HCEC 1CT (cell line): Measurements from ENCODE around the gene PRICKLE1.

Source experiments
- DNase-seq: peaks from one replicate; pipeline ENCODE4 v3.0.0-alpha.2; 2017

Gene PRICKLE1

GRCh38 chr12:42486407-42486806 is 103.1 kb downstream of the PRICKLE1 start:
- DNase-seq: no peak

- no peak for DNase-seq
These were observed 103.7 kb downstream of the PRICKLE1 start for GRCh38 chr12:42485823-42486222.

GRCh38 chr12:42484996-42485395 is 104.5 kb downstream of the PRICKLE1 start:
- no peak for DNase-seq

- no peak for DNase-seq
These were observed 106.1 kb downstream of the PRICKLE1 start for GRCh38 chr12:42483521-42483790.

GRCh38 chr12:42482748-42483520 is 106.6 kb downstream of the PRICKLE1 start:
- peak; percentile 45 for DNase-seq

- DNase-seq: no peak
These were observed 107.4 kb downstream of the PRICKLE1 start for GRCh38 chr12:42482041-42482747.

- no peak for DNase-seq
These were observed 108.2 kb downstream of the PRICKLE1 start for GRCh38 chr12:42481368-42481767.

- DNase-seq: no peak
These were observed 111.6 kb downstream of the PRICKLE1 start for GRCh38 chr12:42477941-42478340.

- DNase-seq: no peak
These were observed 114.4 kb downstream of the PRICKLE1 start for GRCh38 chr12:42475106-42475505.

- DNase-seq: peak; percentile 78
These were observed 115.2 kb downstream of the PRICKLE1 start for GRCh38 chr12:42474391-42474790.

- no peak for DNase-seq
These were observed 116.0 kb downstream of the PRICKLE1 start for GRCh38 chr12:42473561-42473960.

GRCh38 chr12:42473130-42473529 is 116.4 kb downstream of the PRICKLE1 start:
- DNase-seq: peak; percentile 50

- DNase-seq: no peak
These were observed 117.2 kb downstream of the PRICKLE1 start for GRCh38 chr12:42472376-42472775.

GRCh38 chr12:42469355-42470175 is 120.0 kb downstream of the PRICKLE1 start:
- DNase-seq: no peak

- DNase-seq: no peak
These were observed 120.6 kb downstream of the PRICKLE1 start for GRCh38 chr12:42468921-42469320.

GRCh38 chr12:42468341-42468821 is 121.2 kb downstream of the PRICKLE1 start:
- no peak for DNase-seq

GRCh38 chr12:42463671-42464070 is 125.9 kb downstream of the PRICKLE1 start:
- no peak for DNase-seq

GRCh38 chr12:42462486-42462885 is 127.1 kb downstream of the PRICKLE1 start:
- DNase-seq: no peak

- DNase-seq: no peak
These were observed 130.2 kb downstream of the PRICKLE1 start for GRCh38 chr12:42459336-42459847.

GRCh38 chr12:42458575-42458974 is 131.0 kb downstream of the PRICKLE1 start:
- DNase-seq: no peak

GRCh38 chr12:42450248-42450647 is 139.3 kb downstream of the PRICKLE1 start:
- DNase-seq: no peak

- DNase-seq: no peak
These were observed 140.7 kb downstream of the PRICKLE1 start for GRCh38 chr12:42448841-42449240.

GRCh38 chr12:42447371-42447786 is 142.2 kb downstream of the PRICKLE1 start:
- no peak for DNase-seq
